Measurements from ENCODE around the gene WDR27.

WDR27 gene

GRCh38 chr6:169425628-169426370 is 276.0 kb downstream of the WDR27 start:
- TF ChIP-seq, protein P1, sequence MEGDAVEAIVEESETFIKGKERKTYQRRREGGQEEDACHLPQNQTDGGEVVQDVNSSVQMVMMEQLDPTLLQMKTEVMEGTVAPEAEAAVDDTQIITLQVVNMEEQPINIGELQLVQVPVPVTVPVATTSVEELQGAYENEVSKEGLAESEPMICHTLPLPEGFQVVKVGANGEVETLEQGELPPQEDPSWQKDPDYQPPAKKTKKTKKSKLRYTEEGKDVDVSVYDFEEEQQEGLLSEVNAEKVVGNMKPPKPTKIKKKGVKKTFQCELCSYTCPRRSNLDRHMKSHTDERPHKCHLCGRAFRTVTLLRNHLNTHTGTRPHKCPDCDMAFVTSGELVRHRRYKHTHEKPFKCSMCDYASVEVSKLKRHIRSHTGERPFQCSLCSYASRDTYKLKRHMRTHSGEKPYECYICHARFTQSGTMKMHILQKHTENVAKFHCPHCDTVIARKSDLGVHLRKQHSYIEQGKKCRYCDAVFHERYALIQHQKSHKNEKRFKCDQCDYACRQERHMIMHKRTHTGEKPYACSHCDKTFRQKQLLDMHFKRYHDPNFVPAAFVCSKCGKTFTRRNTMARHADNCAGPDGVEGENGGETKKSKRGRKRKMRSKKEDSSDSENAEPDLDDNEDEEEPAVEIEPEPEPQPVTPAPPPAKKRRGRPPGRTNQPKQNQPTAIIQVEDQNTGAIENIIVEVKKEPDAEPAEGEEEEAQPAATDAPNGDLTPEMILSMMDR (conservative IDR thresholded peaks at IDR 0.05), result no peak
- H3K27ac ChIP-seq, result no peak overlapping the region

DNA sequence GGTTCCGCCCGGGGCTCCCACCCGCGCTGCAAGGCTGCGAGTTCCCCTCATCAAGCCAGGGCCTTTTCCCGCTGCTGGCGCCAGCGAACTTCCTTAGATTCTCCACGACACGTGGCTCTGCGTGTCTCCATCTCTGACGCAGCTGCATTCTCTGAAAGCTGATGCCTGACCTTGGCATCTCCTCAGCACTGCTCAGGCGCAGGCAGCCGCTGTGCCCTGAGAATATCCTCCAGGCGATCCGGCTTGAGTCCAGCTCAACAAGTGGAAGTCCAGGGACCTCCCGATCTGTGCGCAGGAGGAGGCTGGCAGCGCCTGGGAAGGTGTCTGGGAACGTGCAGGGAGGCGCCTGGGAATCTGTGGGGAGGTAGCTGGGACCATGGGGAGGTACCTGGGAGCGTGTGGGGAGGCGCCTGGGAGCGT is 277.0 kb downstream of the WDR27 start:
- no peak overlapping the region for H3K27ac ChIP-seq
- TF ChIP-seq, protein P1 (conservative IDR thresholded peaks at IDR 0.05), result no peak

DNA sequence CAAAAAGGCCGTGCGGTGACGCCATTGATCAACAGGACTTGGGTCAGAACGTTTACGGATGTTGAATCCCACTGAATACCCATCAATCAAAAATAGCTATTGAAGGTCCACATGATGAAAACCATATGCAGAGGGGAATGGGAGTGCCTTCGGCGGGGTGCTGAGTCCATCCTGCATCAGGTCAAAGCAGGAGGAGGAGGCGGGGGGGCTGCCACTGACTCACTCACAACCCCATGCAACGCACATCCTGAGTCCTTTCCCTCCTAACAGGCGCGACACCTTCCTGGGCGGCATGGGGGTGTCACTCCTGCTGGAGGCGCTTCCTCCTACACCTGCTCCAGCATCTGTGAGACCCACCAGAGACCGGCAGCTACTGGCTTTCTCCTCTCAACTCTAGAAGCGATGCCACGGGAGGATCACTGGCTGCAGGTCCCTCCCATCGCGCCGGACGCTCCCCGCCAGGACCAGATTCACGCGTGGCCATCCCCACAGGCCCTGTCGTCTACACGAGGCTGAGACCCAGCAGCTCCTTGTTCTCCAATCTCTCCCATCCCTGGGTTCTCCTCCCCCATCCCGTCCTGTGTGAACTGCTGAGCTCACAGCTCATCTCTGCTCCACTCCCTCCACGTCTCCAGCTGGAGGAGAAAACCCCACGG is 277.6 kb downstream of the WDR27 start:
- TF ChIP-seq, protein P1 (conservative IDR thresholded peaks at IDR 0.05), result no peak
- no peak overlapping the region for H3K27ac ChIP-seq

- H3K27ac ChIP-seq, result no peak overlapping the region
- TF ChIP-seq, protein P1 (conservative IDR thresholded peaks at IDR 0.05), result no peak
These were observed 280.1 kb downstream of the WDR27 start for GRCh38 chr6:169421586-169422264.

GRCh38 chr6:169420912-169421543 is 280.8 kb downstream of the WDR27 start:
- H3K27ac ChIP-seq, result no peak overlapping the region
- TF ChIP-seq, protein P1 (conservative IDR thresholded peaks at IDR 0.05), result no peak

DNA sequence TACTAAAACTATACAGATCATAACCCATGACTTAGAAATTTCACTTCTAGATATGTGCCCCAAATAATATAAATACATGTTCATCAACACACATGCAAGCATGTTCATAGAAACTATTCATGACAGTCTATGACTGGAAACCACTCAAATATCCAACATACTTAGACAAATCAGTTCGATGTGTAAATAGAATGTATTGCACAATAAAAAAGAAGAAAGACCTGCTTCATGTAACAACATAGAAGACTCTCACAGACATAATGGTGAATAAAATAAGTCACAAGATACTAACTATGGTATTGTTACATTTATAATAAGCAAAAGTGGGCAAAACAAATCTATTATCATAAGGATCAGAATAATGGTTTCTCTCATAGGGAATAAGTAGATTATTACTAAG is 284.7 kb downstream of the WDR27 start:
- no peak overlapping the region for H3K27ac ChIP-seq
- TF ChIP-seq, protein P1 (conservative IDR thresholded peaks at IDR 0.05), result no peak

DNA sequence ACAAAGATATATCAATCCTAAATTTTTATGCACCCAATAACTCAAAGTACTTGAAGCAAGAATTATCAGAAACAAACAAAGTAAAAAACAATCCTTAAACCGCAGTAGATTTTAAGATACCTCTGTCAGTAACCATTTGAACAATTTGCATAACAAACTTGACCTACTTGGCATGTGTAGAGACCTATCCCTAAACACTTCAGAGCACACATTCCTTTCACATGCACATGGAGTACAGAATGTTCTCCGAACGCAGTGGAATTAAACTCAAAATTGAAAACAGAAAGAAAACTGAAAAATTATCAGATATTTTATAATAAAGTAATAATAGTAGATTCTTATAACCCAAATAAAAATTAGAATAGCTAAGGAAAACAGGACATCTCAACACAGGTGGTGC is 285.6 kb downstream of the WDR27 start:
- H3K27ac ChIP-seq, result no peak overlapping the region
- TF ChIP-seq, protein P1 (conservative IDR thresholded peaks at IDR 0.05), result no peak
